Neural cell (in vitro differentiated cells): ENCODE results near the gene CPXM2.

ENCODE experiments used
- EP300 ChIP-seq: fragments of 450-650 bp; conservative IDR thresholded peaks from 2 replicates; pipeline ENCODE4 v1.6.1; 2014; ENCODE audit warnings: antibody characterized with exemption, mild to moderate bottlenecking, moderate library complexity; ENCODE audit not compliant: poor library complexity, severe bottlenecking
- EZH2 ChIP-seq: fragments of 200-600, 300-800 bp; shearing (Covaris generic), sonication (generic); IDR thresholded peaks from 2 replicates; pipeline ENCODE4 v1.6.1; 2014; ENCODE audit warnings: antibody characterized with exemption, low read length, borderline replicate concordance, mild to moderate bottlenecking; ENCODE audit not compliant: insufficient read depth, poor library complexity, severe bottlenecking
- POLR2AphosphoS5 ChIP-seq: IDR thresholded peaks from 2 replicates; pipeline ENCODE4 v1.6.1; 2012
- RAD21 ChIP-seq: fragments of 450-650 bp; conservative IDR thresholded peaks from 2 replicates; pipeline ENCODE4 v1.6.1; 2014; ENCODE audit warnings: antibody characterized with exemption, mild to moderate bottlenecking, moderate library complexity
- SMC3 ChIP-seq: fragments of 450-650 bp; conservative IDR thresholded peaks from 2 replicates; pipeline ENCODE4 v1.6.1; 2014; ENCODE audit warnings: antibody characterized with exemption, mild to moderate bottlenecking, moderate library complexity; ENCODE audit not compliant: poor library complexity
- TAF1 ChIP-seq: IDR thresholded peaks from 2 replicates; pipeline ENCODE4 v1.6.1; 2012; ENCODE audit warnings: low read depth
- TF ChIP-seq, protein P1 (sequence below): fragments of 450-650 bp; IDR thresholded peaks from 2 replicates; pipeline ENCODE4 v1.5.1; 2014; ENCODE audit warnings: antibody characterized with exemption, mild to moderate bottlenecking, moderate library complexity; ENCODE audit not compliant: poor library complexity, severe bottlenecking
- TF ChIP-seq, protein P2 (sequence below): IDR thresholded peaks from 2 replicates; pipeline ENCODE4 v1.6.1; 2012; ENCODE audit warnings: borderline replicate concordance

DNA sequence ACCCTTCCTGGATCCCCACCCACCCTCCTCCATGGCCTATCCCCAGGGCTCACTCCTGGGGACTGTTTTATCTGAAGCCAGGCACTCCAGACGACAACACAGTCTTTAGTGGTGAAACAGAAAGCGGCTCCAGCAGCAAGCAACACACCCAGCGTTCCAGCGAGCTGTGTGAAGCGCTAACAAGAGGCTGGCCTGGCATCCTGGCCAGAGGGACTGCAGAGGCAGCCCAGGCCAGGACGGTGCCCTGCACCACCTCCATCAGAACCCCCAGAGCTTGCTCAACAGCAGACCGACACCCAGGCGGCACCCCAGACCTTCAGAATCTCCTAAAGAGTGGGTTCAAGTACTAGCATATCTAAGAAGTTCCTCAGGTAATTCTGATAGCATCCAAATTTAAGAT, 2.0 kb upstream of the CPXM2 start:
- TF ChIP-seq POLR2AphosphoS5 (no peak), EZH2 (no peak), EP300 (no peak), SMC3 (no peak), TAF1 (no peak), RAD21 (no peak)
- TF ChIP-seq, protein P1, sequence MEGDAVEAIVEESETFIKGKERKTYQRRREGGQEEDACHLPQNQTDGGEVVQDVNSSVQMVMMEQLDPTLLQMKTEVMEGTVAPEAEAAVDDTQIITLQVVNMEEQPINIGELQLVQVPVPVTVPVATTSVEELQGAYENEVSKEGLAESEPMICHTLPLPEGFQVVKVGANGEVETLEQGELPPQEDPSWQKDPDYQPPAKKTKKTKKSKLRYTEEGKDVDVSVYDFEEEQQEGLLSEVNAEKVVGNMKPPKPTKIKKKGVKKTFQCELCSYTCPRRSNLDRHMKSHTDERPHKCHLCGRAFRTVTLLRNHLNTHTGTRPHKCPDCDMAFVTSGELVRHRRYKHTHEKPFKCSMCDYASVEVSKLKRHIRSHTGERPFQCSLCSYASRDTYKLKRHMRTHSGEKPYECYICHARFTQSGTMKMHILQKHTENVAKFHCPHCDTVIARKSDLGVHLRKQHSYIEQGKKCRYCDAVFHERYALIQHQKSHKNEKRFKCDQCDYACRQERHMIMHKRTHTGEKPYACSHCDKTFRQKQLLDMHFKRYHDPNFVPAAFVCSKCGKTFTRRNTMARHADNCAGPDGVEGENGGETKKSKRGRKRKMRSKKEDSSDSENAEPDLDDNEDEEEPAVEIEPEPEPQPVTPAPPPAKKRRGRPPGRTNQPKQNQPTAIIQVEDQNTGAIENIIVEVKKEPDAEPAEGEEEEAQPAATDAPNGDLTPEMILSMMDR, result no peak
- TF ChIP-seq, protein P2, sequence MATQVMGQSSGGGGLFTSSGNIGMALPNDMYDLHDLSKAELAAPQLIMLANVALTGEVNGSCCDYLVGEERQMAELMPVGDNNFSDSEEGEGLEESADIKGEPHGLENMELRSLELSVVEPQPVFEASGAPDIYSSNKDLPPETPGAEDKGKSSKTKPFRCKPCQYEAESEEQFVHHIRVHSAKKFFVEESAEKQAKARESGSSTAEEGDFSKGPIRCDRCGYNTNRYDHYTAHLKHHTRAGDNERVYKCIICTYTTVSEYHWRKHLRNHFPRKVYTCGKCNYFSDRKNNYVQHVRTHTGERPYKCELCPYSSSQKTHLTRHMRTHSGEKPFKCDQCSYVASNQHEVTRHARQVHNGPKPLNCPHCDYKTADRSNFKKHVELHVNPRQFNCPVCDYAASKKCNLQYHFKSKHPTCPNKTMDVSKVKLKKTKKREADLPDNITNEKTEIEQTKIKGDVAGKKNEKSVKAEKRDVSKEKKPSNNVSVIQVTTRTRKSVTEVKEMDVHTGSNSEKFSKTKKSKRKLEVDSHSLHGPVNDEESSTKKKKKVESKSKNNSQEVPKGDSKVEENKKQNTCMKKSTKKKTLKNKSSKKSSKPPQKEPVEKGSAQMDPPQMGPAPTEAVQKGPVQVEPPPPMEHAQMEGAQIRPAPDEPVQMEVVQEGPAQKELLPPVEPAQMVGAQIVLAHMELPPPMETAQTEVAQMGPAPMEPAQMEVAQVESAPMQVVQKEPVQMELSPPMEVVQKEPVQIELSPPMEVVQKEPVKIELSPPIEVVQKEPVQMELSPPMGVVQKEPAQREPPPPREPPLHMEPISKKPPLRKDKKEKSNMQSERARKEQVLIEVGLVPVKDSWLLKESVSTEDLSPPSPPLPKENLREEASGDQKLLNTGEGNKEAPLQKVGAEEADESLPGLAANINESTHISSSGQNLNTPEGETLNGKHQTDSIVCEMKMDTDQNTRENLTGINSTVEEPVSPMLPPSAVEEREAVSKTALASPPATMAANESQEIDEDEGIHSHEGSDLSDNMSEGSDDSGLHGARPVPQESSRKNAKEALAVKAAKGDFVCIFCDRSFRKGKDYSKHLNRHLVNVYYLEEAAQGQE, result no peak
